NCI-H146 treated with DMSO at 0.1 percent for 48 hours (cell line): ENCODE data around the gene HHIPL2.
"Not testable (repeated sequence)": the region's sequence is repeated elsewhere in the genome, so short reads cannot be mapped to it uniquely, and the experiment has no call there.

Experiments used
- DNase-seq: peaks from one replicate; lab custom pipeline; 2025; ENCODE audit not compliant: unreplicated experiment; lab: John Stamatoyannopoulos, UW

Gene HHIPL2

DNA sequence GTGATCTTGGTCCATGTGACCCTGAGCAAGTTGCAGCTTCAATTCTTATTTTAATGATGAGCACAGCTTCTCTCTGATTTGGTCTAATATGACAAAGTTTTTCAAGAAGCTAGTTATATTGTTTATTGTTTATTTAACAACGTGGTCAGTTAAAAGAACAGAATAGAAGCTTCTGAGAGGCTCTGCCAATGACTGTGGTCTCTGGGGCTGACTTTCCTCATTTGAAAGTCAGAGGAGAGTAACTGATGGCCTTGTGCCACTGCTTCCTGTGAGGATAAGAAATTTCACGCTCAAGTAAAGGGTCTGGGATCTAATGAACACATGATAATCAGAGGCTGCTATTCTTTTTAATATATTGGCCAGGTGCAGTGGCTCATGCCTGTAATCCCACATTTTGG lies 7.3 kb downstream of the HHIPL2 start:
- no peak for DNase-seq

DNA sequence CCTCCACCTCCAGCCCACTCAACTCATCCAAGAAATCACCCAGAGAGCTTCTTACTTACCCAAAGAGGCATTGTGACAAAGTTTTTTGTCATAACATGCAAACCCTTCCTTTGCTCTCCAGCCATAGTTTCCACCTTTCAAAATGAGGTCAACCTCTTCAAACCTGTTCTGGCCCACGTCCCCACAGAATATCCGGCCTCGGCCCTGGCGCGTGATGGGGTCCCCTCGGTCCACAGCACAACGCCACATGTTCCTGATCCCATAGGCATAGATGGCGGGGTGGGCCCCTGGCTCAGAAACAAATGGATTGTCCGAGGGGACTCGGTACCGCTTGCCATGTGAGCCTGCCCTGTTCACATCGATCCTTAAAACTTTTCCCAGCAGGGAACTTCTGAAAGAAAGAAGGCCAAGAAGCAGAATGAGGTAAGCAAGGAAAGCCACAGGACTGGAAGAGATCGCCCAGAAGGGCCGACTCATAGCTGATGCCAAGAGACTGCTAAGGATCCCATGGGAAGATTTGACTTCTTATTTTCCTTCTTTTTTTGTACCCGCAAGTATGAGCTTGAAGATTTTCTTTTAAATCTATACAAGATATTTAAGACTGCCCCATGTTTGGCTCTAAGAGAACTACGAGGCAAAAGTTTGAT lies 7.8 kb downstream of the HHIPL2 start:
- DNase-seq = no peak

DNA sequence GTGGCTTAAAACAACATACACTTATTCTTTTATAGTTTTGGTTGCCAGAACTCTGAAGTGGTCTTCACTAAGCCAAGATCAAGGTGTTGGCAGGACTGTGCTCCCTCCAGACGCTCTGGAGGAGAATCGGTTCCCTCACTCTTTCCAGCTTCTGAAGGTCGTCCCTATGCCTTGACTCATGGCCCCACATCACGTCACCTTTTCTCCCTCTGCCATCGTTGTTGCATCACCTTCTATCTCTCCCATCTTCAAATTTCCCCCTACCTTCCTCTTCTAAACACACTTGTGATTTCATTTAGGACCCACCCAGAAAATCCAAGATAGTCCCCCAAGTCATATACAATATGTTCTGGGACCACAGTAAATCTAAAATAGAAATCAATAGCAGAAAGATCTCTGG lies 12.4 kb downstream of the HHIPL2 start:
- no peak for DNase-seq

DNA sequence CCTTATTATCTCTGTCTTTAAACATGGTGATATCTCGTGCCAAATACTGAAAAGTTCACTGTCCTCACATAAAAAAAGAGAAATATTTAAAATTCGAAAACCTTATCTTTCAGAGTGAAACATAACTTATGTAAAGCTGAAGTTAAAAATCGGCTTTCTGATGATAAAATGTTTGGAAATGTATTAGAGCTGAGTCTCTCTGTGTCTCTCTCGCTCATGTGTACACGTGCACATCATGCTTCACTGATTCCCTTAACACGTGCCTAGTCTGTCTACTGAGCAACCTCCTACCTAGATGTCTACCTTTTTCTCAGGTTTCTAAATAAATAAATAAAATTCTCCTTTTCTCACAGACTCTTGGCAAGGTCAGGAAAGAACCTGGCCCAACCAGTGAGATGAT lies 17.1 kb downstream of the HHIPL2 start:
- no peak for DNase-seq

DNA sequence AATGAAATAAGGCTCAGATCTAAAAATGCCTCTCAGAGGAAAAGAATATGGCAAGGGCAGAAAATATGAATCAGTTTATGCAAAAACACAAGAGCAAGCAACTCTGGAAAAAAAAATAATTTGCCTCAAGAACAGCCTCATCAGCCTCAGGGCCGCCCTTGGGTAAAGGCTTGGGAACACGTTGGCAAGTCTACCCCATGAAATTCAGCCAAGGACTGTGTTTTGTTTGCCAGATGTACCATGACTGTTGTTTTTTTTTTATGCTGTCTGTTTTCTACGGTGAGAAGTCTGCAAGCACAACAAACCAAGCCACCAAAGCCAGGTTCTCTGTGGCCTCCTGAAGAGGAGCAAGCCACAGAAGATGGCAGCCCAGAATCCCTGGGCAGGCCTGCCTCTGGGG lies 18.0 kb downstream of the HHIPL2 start:
- DNase-seq = no peak

DNA sequence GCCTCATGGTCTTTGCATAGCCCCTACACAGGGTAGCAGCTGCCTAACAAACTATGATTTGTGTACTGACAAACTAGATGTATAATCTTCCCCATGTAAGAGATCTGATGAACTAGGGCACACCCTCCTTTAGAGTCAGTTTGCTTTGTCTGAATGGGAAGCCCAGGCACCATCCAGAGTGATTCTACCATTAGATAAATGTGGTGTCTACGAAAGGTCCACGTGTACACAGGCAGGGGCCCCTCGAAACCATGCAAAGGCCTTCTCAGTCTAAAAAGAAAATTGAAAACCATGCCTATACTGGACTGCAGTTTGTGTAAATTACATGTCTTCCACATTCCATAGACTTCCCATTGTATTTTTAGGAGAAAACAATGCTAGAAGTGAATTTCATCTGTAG lies 18.7 kb downstream of the HHIPL2 start:
- DNase-seq = no peak

DNA sequence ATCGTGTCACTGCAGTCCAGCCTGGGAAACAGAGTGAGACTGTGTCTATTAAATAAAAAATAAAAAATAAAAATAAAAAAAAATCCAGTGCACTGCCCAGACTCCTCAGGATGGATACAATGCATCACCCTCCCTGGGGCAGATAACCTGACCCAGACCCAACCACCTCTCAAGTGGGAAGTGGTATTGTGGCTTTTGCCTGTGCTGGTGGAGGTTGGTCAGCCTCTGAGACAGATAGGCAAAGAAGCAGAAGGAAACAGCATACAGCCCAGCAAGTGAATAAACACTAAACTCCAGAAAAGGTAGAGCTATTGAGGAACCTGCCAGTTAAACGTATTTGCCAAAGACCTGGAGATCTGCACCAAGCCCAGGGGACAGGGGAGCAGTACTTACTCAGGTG lies 22.0 kb downstream of the HHIPL2 start:
- DNase-seq = no peak

DNA sequence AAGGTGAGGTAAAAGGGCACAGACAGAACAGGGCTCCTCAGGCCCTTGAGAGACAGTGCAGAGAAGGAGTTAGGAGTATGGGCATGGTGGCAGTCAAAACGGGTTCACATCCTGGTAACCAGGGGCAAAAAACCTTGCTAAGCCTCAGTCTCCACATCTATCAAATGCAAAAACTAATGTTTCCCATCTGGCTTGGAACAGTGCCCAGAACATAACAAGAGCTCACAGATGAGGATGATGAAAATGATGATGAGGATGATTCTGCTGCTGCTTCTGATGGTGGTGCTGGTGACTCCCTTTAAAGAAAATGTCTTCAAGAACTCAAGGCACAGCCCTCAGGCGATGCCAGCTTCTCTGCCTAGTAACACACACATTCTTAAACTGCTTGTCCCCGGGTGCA lies 24.1 kb downstream of the HHIPL2 start:
- no peak for DNase-seq

DNA sequence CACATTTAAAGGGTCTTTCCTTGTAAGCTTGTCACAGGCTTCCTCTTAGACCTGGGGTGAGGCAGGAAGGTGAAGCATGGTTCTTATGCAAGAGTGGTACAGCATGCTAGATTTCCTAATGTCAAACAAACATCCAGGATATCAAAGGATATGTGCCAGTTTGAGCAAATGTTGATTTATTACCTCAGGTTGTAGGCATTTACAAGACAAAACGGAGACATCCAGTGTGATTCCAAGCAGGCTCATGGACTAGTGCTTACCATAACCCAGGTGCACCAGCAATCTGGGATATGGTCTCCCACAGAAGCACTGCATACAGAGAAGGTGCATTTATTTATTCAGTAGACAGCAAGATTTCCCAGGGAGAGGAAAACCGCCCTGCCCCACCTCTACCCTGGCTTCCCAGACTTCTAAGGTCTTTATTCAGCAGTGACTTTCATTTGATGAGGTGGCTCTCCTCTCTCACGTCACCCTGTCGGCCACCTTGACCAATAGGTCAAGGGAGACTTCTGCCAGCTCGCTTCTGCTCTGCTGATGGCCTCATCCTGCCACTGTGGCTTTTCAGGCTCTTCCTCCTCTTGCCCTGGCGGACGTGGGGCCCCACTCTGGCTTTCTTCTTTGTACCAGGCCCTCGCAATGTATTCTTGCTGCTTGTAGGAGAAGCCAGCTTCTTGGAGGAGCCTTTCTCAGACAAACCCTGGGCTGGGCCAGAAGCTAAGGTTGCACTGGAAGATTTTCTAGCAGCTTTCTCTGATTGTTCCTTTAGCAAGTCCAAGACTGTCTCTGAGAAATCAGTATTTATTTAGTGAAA lies 25.6 kb downstream of the HHIPL2 start:
- DNase-seq = no peak

DNA sequence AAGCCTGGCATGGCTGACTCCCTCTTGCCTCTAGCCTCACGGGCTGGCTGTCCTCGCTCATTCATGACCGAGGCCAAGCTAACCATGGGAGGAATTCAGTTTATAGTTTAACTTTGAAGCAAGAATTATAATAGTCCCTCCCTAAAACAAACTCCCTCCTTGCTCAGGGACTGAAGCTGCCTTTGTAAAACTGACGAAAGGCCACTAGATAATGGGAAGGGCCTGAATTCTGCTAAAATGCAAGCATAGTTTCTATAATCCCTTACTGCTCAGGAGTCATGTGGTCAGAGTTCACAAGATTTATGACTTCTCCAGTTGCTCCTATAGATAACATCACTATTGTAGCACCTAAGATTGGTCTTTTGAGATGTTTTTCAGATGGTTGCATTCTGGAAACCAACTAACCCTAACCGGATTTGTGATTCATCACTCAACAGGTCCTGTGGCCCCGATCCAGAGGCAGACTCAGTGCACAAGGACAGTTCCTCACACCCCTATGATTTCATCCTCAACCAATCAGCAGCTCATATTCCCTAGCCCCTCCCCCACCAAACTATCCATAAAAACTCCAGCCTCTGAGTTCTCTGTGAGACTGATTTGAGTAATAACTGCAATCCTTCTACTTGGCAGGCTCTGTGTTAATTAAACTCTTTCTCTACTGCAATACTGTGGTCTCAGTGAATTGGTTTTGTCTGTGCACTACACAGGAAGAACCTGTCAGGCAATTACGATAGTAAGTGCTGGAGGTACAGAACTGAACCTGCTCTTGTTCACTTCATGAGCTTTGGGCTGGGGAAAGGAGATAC lies 26.4 kb downstream of the HHIPL2 start:
- DNase-seq = no peak

DNA sequence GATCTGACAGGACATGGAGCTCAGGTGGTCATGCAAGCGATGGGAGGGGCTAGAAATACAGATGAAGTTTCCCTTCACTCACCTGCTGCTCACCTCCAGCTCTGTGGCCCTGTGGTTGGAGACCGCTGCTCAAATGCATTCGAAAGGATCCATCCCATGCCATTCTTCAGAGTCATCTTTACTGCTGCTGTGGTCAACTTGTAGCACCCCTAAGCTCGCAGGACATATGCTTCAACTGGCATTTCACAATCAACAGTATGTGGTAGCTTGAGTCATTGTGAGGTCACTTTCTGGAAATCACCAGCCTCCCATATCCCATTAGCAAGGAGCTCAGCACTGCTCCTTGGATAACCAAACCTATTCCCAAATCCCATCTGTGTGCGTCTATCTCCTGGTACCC lies 58.4 kb downstream of the HHIPL2 start:
- not testable (repeated sequence) for DNase-seq

DNA sequence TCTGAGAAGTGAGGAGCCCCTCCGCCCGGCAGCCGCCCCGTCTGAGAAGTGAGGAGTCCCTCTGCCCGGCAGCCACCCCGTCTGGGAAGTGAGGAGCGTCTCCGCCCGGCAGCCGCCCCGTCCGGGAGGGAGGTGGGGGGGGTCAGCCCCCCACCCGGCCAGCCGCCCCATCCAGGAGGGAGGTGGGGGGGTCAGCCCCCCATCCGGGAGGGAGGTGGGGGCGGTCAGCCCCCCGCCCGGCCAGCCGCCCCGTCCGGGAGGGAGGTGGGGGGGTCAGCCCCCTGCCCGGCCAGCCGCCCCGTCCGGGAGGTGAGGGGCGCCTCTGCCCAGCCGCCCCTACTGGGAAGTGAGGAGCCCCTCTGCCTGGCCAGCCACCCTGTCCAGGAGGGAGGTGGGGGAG lies 60.1 kb downstream of the HHIPL2 start:
- DNase-seq = not testable (repeated sequence)

DNA sequence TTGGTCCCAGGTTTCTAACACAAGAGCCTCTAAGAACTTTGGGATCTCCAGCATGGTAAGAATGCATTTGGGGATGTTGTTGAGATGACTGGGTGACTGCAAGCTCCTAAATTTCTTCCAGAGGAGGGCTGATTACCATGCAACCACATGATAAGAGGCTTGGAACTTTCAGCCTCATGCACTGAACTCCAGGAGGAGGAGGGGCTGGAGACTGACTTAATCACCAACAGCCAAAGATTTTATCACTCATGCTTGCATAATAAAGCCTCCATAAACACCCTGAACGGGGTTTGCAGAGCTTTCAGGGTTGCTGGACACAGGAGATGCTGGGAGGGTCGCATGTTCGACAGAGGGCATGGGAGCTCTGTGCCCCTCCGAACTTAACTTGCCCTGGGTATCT lies 63.9 kb downstream of the HHIPL2 start:
- not testable (repeated sequence) for DNase-seq

DNA sequence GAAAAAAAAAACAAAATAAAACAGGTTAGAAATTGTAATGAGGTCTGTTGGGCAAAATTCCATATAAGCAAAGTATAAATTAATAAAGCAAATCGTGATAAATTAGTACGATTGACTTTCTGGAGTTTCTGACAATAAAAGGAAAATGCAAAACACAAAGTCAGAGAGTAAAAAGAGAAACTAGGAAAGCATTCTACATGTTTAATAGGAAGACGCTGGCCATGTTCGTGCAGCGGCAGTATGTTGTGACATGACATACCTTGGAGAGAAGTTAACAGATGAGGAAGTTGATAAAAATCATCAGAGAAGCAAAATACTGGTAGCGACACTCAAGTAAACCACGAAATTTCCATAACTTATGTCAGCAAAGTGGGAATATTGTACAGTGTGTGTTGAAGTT lies 68.3 kb downstream of the HHIPL2 start:
- not testable (repeated sequence) for DNase-seq

DNA sequence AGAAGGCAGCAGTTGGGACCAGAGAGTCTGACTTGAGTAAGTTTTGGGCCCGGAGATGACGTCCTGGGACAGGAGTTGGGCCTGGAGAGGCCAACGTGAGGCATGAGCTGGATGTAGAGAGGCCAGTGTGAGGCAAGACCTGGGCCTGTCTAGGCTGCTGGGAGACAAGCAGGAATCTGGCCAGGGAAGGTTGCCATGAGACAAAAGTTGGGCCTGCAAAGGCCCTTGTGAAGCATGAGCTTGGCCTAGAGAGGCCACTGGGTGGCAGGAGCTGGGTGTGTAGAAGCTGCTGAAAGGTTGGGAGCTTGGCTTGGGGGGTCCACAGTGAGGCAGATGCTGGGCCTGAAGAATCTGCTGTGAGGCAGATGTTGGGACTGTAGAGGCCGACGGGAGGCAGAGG lies 71.5 kb downstream of the HHIPL2 start:
- not testable (repeated sequence) for DNase-seq

DNA sequence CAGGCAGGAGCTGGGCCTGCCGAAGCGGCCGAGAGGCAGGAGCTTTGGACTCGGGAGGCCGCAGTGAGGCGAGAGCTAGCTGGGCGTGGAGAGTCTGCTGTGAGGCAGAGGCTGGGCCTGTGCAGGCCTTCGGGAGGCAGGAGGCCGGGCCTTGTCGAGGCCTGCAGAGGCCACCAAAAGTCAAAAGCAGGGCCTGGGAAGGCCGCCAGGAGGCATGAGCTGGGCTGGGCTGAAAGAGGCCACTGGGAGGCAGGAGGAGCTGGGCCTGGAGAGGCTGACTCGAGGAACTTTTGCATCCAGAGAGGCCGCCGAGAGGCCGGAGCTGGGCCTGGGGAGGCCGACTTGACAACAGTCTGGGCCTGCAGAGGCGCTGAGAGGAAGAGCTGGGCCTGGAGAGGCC lies 74.2 kb downstream of the HHIPL2 start:
- not testable (repeated sequence) for DNase-seq

DNA sequence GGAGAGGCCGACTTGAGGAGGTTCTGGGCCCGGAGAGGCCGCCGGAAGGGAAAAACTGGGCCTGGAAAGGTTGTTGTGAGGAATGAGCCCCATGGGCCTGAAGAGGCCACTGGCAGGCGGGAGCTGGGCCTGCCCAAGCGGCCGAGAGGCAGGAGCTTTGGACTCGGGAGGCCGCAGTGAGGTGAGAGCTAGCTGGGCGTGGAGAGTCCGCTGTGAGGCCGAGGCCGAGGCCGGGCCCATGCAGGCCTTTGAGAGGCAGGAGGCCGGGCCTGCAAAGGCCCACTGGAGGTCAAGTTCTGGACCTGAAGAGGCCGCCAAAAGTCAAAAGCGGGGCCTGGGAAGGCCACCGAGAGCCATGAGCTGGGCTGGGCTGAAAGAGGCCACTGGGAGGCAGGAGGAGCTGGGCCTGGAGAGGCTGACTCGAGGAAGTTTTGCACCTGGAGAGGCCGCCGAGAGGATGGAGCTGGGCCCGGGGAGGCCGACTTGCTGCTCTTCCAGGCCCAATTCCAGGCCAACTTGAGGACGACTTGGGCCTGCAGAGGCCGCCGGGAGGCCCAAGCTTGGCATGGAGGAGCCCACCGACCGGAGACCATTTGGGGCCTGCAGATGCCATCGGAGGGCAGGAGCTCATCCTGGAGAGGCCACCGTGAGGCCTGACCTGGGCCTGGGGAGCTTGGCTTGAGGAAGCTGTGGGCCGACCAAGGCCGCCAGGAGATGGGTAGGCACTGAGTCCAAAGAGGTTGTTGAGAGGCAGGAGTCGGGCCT lies 74.9 kb downstream of the HHIPL2 start:
- not testable (repeated sequence) for DNase-seq
